ENCODE results near the gene BRAT1.
"Not testable (repeated sequence)": the region's sequence is repeated elsewhere in the genome, so short reads cannot be mapped to it uniquely, and the experiment has no call there.

Gene BRAT1

GRCh38 chr7:2539031-2539911 is 16.1 kb downstream of the BRAT1 start:
- in situ Hi-C loops (cut with HindIII; ENCODE audit: low sequenced_read_pairs): no loop called here

- in situ Hi-C loops (cut with HindIII; ENCODE audit: low sequenced_read_pairs): no loop called here
Observed at GRCh38 chr7:2537981-2538851, 17.1 kb downstream of the BRAT1 start.

- in situ Hi-C loops (cut with HindIII; ENCODE audit: low sequenced_read_pairs): not testable (repeated sequence)
Observed at GRCh38 chr7:2535872-2536627, 19.3 kb downstream of the BRAT1 start.

- in situ Hi-C loops (cut with HindIII; ENCODE audit: low sequenced_read_pairs): not testable (repeated sequence)
Observed at GRCh38 chr7:2534214-2534613, 21.1 kb downstream of the BRAT1 start.

- in situ Hi-C loops (cut with HindIII; ENCODE audit: low sequenced_read_pairs): not testable (repeated sequence)
Observed at GRCh38 chr7:2533566-2533965, 21.8 kb downstream of the BRAT1 start.

GRCh38 chr7:2532816-2533215 is 22.5 kb downstream of the BRAT1 start:
- in situ Hi-C loops (cut with HindIII; ENCODE audit: low sequenced_read_pairs): not testable (repeated sequence)

GRCh38 chr7:2532199-2532772 is 23.0 kb downstream of the BRAT1 start:
- in situ Hi-C loops (cut with HindIII; ENCODE audit: low sequenced_read_pairs): not testable (repeated sequence)

GRCh38 chr7:2531796-2532110 is 23.6 kb downstream of the BRAT1 start:
- in situ Hi-C loops (cut with HindIII; ENCODE audit: low sequenced_read_pairs): not testable (repeated sequence)

- in situ Hi-C loops (cut with HindIII; ENCODE audit: low sequenced_read_pairs): not testable (repeated sequence)
Observed at GRCh38 chr7:2530994-2531795, 24.1 kb downstream of the BRAT1 start.

GRCh38 chr7:2530071-2530987 is 25.0 kb downstream of the BRAT1 start:
- in situ Hi-C loops (cut with HindIII; ENCODE audit: low sequenced_read_pairs): no loop called here

- in situ Hi-C loops (cut with HindIII; ENCODE audit: low sequenced_read_pairs): no loop called here
Observed at GRCh38 chr7:2529161-2530070, 25.9 kb downstream of the BRAT1 start.

GRCh38 chr7:2528481-2529095 is 26.7 kb downstream of the BRAT1 start:
- in situ Hi-C loops (cut with HindIII; ENCODE audit: low sequenced_read_pairs): no loop called here

- in situ Hi-C loops (cut with HindIII; ENCODE audit: low sequenced_read_pairs): no loop called here
Observed at GRCh38 chr7:2527505-2528467, 27.5 kb downstream of the BRAT1 start.

- in situ Hi-C loops (cut with HindIII; ENCODE audit: low sequenced_read_pairs): no loop called here
Observed at GRCh38 chr7:2526659-2527504, 28.4 kb downstream of the BRAT1 start.

All from endothelial cell of hepatic sinusoid (primary cell).